Measurements from ENCODE around the gene NAA16.
"Not testable (repeated sequence)": the region's sequence is repeated elsewhere in the genome, so short reads cannot be mapped to it uniquely, and the experiment has no call there.

NAA16 gene

DNA sequence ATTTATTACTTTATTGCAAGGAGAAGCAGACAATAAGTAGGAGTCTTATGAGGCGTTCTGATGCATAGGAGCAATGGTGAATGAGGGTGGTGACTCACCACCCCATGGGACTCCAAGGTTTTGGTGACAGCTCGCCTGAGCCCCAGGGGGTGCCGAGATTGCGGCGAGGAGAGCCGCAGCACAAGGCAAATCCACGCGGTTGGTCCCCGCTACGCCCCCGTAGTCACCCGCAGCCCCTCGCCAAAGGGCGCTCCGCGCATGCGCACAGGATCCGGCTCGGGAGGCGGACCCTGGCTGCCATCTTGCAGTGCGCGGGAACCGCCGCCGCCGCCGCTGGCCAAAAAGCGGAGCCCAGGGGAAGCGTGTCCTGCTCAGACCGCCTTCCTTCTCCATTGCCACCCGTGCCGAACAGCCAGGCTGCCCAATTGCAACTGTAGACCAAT lies at the start of gene NAA16:
NAA16 (plus strand) TSS at position 305 of the 443 bp plus-strand sequence. CDS start 262 bp downstream, outside the sequence.
- peak; percentile 81 for DNase-seq

DNA sequence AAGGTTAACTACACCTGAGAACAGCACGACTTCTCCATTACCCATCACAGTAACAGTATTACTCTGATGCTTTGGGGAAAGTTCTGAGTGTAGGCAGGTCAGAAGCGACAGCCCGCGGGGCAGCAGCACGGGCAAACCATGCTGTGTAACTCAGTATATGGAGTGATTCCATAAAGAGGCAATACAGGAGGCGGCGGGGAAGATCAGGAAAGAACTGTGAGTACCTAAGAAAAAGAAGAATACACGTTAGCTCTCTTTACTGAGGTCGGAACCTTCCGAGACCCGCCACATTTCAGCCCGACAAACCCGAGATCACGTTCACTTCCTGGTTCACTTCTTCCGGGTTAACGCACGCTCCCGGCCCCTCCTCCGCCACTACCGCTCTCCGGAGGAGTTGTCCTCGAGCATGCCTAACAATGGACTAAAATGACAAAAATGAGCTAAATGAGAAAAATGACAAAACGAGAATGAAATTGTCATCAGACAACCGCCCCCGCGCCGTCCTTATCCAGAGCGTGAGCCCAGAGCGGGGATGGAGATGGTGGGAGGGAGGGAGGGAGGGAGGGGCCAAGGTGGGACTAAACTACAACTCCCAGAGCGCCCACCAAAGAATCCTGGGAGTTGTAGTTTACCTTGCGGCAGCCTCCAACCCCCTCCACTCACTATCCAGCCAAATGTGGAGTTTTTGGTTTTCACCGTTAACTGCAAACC lies 47.7 kb upstream of the NAA16 start, which contains the start of gene MTRF1:
MTRF1 (minus strand) TSS at position 316 of the 711 bp plus-strand sequence. CDS start 2,669 bp downstream, outside the sequence.
- peak; percentile 82 for DNase-seq

DNA sequence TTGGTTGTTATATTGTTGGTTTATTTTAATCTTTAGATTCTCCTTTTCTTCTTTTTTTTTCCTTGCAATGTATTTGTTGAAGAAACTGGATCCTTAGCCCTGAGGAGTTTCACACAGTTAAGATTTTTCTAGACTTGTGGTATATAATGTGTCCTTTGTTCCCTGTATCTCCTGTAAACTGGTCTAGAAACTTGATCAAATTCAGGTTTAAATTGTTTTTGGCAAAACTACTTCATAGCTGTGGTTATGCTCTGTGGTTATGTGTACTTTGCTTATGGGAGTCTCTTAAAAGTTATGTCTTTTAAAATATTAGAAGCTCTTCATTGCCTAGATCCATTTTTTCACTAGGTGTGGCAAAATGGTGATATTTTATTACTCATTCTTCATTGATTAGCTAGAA lies 44.0 kb upstream of the NAA16 start:
- no peak for DNase-seq

DNA sequence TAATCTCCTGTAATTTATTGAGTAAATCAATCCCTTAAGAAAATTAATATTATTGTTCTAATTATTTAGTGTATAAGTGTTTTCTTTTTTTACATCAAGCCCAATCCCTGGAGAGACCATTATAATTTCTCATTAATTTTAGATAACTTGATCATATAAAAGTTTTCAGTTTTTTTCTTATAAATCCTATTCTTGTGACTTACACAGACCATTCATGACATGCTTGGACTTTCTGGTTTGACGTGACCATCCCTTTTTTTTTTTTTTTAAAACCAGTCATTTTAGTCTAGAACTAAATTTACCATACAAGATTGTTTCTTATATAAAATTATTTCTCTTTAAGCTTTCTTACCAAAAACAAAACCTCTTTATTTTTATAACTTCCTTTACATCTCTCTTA lies 42.3 kb upstream of the NAA16 start:
- peak; percentile 2 for DNase-seq

DNA sequence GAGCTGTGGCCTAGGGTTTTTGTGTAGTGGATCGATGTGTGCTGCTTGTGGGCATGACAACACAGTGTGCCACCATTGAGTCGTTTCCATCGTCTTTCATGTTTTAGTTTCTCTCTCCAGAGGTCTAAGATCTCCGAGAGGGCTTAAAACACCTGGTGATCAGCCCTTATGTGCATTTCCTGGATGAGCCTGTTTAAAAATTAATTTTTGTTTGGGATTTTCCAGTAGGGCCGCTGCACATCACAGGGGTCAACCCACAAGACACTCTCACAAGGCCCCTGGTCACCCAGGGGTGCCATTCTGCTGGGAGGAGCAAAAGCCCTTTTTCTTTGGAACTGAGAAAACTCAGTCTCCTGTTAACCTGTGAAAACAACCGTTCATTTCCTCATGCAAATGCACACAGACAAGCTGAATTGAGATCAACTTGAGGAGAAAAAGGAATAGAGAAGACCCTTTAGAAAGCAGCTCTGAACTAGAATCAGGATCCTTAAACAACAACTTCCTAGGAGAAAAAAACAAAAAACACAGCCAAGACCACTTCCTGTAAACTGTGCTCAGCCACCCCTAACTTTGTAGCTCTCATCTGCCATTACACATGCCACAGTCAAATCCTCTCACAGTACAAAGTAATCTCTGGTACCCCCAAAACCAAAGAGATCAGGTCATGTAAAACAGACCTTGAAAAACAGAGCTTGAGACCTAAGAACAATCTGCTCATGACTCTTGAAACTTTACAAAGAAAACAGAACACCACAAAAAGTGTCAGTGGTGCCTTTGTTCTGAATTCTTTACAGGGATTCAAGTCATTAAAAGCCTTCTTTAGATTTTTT lies 39.4 kb upstream of the NAA16 start:
- DNase-seq: no peak

DNA sequence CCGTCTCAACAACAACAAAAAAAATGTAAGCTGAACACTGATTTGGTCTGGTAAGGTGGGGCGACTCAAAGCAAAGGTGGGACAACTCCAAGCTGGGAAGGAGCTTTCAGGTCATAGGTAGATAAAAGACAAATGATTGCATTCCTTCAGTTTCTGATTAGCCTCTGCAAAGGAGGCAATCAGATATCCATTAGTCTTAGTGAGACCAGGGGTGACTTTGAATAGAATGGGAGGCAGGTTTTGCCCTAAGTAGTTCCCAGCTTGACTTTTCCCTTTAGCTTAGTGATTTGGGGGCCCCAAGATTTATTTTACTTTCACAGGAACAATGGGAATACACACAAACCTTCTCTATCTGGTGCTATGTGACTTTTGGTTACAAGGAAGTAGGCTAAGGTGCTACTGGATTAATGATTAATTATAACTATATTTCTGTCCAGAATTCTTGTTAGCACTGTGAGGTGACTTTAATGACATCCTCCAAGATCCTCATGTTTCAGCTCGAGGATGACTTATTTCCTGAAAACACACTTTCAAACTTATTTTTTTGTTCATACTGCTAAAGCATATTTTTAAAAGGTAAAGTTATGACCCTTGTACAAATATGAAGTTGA lies 37.1 kb upstream of the NAA16 start:
- DNase-seq: no peak

DNA sequence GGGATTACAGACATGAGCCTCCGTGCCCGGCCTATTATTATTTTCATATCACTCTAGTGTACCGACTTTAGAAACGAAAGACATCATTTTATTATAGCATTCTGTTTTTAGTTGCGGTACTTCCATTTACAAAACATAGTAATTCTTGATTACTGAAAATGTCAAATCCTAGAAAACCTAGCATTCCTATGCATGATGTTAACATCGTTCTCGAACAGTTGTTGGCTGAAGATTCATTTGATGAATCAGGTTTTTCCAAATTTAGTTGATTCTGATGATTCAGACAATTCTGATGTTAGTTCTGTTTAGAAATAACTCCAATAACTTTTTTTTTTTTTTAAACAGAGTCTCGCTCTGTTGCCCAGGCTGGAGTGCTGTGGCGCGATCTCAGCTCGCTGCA lies 36.2 kb upstream of the NAA16 start:
- no peak for DNase-seq

DNA sequence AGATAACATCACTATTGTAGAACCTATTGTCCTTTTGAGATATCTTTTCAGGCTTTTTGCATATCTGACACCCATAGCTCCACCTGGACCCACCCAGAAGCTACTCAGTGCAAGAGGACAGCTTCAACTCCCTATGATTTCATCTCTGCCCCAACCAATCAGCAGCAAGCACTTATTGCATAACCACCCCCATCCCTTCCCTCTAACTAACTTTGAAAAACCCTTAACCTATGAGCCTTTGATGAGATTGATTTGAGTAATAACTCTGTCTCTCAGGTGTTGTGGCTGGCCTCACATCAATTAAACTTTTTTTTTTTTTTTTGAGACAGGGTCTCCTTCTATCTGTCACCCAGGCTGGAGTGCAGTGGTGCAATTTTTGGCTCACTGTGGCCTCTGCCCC lies 34.2 kb upstream of the NAA16 start:
- DNase-seq: no peak

DNA sequence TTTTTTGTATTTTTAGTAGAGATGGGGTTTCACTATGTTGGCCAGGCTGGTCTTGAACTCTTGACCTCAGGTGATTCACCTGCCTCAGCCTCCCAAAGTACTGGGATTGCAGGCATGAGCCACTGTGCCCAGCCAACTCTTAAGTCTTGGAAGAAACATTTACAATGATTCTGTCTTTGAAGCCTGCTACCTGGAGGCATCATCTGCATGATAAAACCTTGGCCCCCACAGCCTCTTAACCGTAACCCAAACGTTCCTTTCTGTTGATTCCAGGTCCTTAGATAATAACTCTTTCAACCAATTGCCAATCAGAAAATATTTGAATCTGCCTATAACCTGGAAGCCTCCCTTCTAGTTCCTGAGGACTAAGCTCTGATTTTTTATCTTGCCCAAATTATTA lies 31.9 kb upstream of the NAA16 start:
- DNase-seq: not testable (repeated sequence)

DNA sequence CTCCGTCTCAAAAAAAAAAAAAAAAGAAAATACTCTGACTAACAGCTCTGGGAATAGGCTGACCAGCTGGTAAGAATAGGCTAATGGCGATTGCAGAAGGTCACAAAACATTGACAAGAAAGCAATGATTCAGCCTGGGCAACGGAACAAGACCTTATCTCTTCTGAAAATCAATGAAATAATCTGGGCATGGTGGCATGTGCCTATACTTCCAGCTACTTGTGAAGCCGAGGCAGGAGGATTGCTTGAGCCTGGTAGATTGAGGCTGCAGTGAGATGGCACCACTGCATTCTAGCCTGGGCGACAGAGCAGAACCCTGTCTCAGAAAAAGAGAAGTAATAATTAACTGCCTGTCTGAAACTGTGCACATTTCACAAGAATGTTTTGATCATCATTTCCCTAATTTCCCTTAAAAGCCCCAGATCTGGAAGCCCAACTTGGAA lies 28.9 kb upstream of the NAA16 start:
- no peak for DNase-seq

DNA sequence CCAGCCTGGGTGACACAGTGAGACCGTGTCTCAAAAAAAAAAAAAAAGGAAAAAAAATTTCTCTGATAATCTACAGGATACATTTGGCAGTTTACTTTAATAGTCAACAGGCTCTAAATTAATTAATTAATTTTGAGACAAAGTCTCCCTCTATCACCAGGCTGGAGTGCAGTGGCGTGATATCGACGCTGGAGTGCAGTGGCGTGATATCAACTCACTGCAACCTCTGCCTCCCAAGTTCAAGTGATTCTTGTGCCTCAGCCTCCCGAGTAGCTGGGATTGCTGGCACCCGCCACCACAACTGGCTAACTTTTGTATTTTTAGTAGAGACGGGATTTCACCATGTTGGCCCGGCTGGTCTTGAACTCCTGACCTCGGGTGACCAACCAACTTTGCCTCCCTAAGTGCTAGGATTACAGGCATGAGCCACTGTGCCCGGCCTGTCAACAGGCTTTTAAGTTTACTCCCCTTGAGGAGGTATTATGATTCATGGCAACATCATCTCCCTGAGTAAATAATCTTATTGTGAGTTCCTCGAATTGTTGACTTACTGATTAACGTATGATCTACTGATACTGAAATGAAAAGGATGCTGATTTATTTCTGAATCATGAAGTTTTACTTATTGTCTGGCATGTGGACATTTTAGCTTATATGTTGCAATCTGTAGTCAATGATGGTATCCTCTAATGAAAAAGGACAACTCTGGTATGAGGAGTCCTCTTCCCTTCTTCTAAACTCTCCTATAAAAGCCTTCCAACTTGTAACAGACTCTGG lies 26.4 kb upstream of the NAA16 start:
- DNase-seq: no peak

DNA sequence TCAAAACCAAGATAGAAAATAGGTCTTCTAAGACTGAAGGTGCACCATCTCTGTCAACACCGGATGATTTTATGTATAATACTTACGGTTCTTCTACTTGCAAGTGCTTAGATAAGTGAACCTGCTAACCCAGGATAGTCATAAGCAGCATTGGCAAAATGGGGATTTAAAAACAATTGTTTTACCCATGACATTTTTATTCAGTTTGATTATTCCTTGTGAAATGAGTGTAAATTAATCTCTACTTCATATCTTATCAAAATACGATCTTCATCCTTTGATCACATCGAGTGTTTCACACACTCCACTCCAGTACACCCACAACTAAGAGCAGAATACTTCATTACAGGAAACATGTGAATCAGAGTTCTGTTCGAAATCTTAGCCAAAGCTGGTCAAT lies 24.7 kb upstream of the NAA16 start:
- no peak for DNase-seq

DNA sequence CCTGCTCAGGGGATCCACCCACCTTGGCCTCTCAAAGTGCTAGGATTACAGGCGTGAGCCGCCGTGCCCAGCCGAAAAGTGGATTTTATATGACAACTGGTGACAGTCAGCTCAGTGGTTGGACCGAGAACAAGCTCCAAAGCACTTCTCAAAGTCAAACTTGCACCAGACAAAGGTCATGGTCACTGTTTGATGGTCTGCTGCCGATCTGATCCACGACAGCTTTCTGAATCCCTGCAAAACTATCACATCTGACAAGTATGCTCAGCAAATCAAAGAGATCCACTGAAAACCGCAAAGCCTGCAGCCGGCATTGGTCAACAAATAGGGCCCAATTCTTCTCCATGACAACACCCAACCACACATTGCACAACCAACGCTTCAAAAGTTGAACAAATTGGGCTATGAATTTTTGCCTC lies 21.6 kb upstream of the NAA16 start:
- no peak for DNase-seq

DNA sequence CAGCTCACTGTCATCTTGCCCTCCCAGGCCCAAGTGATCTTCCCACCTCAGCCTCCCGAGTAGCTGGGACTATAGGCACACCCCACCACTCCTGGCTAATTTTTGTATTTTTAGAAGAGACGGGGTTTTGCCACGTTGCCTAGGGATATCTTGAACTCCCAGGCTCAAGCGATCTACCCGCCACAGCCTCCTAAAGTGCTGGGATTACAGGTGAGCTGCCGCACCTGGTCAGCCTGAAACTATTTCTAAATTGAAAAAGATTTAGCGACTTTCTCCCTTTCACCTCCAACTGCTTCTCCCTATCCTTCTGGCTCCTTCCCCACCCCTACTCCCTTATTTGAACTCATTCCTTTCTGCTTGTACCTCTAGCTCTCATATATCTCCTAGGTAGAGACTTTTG lies 19.8 kb upstream of the NAA16 start:
- DNase-seq: no peak

DNA sequence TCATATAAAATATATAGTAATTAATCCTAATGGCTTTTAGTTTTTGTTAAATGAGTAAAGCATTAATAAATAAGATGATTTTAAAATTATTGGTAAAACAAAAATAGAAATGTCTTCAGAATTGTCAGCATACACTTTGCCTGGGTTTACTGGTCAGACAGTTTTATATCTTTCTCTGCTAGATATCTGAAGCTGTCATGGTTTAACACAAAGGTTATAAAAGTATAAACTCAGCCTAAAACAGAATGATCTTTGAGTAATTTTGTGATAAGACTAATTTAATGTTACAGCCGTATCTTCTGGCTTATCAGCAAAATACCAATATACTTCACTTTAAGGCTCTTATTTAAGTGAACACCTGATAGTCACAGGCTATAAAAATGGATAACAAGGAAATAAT lies 17.8 kb upstream of the NAA16 start:
- no peak for DNase-seq

DNA sequence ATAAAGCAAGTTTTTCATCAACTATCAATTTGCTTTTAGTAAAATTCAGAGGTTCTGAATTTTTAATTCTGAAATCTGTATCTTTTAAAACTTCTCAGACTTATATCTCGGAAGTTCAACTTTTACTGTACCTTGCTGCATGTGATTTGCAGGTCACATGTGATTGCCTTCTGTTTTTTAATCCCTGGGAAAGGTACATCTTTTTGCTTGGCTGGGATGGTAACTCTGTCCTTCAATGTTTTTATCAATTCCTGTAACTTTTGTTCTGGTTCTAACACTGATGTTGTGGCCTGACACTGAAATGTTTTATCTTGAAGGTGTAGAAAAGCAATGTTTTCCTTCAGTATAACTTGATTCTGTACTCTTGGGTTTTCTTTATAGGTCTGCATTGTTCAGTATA lies 16.2 kb upstream of the NAA16 start:
- DNase-seq: no peak

DNA sequence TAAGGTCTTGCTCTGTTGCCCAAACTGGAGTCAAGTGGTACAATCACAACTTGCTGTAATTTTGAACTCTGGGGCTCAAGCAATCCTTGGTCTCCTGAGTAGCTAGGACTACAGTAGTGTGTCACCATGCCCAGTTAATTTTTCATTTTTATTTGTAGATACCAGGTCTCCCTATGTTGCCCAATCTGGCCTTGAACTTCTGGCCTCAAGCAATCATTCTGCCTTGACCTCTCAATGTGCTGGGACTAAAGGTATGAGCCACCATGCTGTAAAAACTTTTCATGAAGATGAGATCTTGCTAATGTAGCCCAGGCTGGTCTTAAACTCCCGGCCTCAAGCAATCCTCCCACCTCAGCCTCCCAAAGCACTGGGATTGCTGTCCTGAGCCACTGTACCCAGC lies 15.1 kb upstream of the NAA16 start:
- no peak for DNase-seq

DNA sequence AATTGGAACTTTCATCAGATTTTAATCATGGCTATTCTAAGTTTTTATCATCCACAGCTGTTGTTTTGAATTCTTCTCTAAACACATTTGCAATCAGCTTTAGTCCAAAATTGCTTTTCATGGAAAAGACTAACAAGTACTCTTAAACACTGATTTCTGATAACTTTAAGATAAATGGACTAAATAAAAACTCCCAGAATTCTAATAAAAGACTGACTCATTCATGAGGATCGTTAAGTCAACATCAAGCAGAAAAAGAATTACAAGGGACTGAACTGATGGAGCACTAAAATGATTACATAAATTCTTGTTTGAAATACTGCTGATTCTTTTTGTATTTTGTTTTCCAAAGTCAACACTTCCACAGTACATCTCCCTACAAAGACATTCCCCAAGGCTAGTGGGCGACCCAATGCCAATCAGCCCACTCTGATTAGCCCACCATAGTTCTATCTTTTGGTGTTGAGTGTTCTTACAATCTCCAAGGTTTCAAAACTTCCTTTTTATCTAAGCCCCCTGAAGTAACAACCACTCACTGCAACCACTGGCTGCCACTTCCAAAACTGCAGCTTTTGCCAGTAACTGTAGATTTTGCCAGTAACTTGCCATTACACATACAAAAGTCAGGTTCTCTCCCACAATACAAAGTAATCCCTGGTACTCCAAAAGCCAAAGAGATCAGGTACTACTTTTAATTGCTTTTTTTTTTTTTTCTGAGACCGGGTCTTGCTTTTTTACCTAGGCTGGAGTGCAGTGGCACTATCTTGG lies 14.0 kb upstream of the NAA16 start:
- no peak for DNase-seq

DNA sequence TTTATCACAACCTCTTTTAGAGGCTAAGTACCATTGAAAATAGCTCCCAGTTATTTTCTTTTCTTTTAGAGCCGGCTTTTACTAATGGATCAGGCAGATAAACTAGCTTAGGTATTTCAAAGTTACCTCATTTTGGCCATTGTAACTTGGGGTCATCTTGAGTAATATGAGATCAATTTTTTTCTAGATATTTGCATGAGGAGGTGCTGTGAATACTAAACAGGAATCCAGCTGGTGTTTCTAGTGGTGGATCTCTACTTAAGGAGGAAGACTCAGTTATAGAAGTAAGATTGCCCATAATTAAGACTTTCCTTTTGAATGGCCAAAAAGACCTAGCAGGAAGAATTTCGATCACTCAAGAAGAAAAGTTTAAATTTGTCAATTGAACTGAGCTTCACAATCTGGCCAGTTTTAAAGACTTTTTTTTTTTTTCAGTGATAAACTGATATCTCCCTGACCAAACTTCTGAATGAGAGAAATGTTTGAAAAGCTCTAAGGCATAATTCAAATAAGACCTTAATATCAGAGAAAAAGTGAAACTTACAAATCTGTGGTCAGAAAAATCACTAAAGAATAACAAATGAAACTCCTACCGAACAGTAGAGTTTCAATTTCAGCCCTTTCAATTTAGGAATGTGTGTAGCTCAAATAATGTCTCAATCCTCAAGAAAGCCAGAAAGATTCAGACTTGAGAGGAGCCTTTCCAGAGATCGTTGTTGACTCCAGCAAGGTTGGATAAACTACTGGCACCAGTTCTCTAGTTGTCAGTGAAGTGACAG lies 11.6 kb upstream of the NAA16 start:
- DNase-seq: no peak

DNA sequence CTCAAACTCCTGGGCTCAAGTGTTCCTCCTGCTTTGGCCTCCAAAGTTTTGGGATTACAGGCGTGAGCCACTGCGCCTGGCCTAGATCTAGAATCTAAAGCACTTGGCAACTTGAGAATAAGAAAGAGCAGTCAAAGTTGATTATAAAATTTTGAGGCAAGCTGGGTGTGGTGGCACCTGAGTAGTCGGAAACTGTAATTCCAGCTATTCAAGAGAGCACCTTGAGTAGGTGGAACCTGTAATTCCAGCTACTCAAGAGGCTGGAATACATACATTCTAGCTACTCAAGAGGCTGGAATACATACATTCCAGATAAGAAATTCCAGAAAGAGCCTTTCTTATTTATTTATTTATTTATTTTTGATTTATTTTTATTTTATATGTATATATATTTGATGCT lies 8.3 kb upstream of the NAA16 start:
- no peak for DNase-seq

DNA sequence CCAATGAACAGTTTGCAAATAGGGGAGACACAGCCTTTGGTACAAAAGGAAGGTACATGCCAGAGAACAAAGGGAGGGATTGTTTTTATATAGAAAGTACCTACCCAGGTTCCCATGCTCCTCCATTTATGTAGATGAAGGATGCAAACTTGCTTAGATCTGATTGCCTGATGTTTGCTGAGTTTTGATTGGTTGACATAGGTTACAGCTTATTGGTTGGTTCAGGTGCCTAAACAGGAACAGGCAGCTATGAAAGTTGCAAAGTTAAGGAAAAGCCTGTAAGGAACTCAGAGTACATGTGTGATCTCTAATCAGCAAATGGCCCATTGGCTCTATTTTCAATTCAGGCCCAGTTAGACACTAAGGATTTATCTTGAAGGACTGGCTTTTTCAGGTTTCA lies 6.5 kb upstream of the NAA16 start:
- DNase-seq: no peak

All from NCI-H2171 treated with DMSO at 0.1 percent for 48 hours (cell line).